ENCODE results near the gene PCP4L1. TPM values are rescaled to one million over a fixed set of nuclear protein-coding genes. Genes with fewer than 3 reads are reported as not detected.

Gene PCP4L1
- total RNA-seq, 2 donors from 2014 or later, result not detected

DNA sequence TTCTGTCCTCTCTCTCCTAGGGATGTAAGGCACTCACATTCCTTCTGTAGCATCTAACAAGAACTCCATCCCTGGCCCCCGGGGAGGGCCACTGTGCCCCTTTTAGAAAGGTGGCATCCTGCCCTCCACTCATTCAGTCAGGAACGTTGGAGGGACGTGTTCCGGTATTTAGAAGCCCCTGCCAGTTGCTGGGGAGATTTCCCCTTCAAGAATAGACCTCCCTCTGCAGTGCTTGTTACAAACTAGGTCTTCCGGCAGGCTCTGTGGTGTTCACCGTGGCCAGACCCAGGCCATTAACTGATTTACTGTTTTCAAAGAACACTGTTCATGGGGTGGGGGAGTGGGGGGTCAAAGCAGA lies 779 bp downstream of the PCP4L1 start:
- peaks cover 0 to 8% of the 10 kb centered on the region in 2 donors for H3K27me3 ChIP-seq
- no peaks in the 10 kb centered on the region for H3K36me3 ChIP-seq (replicated peaks in 1 of 2; ENCODE audit: insufficient read depth in 1 of 2, low read depth in 2 of 2)
- peaks cover 12% of the 10 kb centered on the region for H3K4me1 ChIP-seq
- peaks cover 0 to 14% (median 0%) of the 10 kb centered on the region in 3 donors for H3K9me3 ChIP-seq
- 44 to 52% methylated on average over 5 to 6 of the region's 6 CpGs for WGBS, 2 donors
- no peak overlapping the region for H3K4me3 ChIP-seq
- no peak for TF ChIP-seq POLR2A (IDR thresholded peaks at IDR 0.05)
- TF ChIP-seq, protein P1, sequence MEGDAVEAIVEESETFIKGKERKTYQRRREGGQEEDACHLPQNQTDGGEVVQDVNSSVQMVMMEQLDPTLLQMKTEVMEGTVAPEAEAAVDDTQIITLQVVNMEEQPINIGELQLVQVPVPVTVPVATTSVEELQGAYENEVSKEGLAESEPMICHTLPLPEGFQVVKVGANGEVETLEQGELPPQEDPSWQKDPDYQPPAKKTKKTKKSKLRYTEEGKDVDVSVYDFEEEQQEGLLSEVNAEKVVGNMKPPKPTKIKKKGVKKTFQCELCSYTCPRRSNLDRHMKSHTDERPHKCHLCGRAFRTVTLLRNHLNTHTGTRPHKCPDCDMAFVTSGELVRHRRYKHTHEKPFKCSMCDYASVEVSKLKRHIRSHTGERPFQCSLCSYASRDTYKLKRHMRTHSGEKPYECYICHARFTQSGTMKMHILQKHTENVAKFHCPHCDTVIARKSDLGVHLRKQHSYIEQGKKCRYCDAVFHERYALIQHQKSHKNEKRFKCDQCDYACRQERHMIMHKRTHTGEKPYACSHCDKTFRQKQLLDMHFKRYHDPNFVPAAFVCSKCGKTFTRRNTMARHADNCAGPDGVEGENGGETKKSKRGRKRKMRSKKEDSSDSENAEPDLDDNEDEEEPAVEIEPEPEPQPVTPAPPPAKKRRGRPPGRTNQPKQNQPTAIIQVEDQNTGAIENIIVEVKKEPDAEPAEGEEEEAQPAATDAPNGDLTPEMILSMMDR (IDR thresholded peaks at IDR 0.05), result no peak
- DNase-seq (no peak), ATAC-seq (no peak)
- intact Hi-C loops (cut with DNase I), result no loop called here
- H3K27ac ChIP-seq, result no peak overlapping the region

DNA sequence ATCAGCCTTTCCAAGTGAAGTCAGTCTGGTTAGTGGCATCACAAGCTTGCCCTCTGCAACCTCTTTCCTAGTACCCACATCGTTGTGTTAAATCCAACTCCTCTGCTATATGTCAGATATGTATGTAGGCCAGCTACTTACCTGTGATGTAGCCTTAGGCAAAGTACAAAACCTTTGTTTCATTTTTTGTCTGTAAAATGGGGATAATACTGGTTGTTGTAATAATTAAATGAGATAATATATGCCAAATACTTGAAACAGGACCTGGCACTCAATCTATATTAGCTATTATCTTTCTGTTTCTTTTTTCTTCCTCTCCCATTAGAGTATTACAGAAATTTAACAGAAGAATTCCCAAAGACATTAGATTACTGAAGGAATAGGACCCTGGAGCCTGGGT lies 1.2 kb downstream of the PCP4L1 start:
- 62 to 74% methylated on average over 1 of the region's 1 CpG for WGBS, 2 donors
- Histone ChIP-seq H3K9me3 (peaks cover 0 to 14% (median 0%) of the 10 kb centered on the region in 3 donors), H3K36me3 (replicated peaks in 1 of 2; ENCODE audit: insufficient read depth in 1 of 2, low read depth in 2 of 2) (no peaks in the 10 kb centered on the region), H3K27ac (no peak overlapping the region), H3K27me3 (peaks cover 0 to 8% of the 10 kb centered on the region in 2 donors), H3K4me1 (peaks cover 12% of the 10 kb centered on the region), H3K4me3 (no peak overlapping the region)
- no peak for ATAC-seq
- DNase-seq, result no peak
- no peak for TF ChIP-seq POLR2A (IDR thresholded peaks at IDR 0.05)
- TF ChIP-seq, protein P1 (IDR thresholded peaks at IDR 0.05), result no peak
- intact Hi-C loops (cut with DNase I), result no loop called here

DNA sequence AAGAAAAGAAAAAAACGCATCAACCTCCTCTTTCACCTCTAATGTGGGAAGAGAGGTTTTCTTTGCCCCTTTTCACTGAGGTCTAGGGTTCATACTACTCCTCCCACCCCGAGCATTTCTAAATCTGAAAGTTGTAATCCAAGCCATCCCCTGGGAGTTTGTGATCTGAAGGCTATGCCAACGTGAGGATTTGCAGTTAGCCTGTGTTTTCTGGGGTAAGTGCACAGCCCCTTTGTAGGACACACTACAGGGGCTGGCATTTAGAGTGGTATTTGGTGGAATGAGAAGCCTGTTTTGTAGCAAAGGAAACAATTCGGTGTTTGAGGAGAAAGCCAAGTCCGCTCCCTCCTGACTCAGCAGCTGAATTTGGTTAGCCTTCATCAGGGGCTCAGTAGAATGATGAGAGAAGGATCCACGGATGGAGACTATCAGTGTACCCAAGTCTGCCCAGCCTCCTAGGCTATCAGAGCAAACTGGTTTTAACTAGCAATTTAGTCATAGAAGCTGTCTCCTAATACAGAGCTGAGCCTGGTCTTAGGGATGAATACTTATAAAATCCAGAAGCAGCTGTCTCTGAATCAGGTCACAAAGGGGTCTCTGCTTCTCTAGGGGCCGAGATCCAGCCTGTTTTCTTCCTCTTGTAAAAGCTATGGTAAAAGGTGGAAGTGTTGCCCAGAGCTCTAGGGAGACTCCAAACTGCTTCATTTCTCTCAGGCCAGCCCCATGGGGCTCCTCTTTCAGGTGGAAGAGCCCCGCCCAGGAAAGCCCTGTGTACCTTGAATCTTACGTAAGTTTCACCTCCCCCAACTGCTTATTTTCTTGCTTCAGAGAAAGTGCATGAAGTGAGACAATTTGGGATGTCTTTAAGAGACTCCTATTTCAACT lies 2.1 kb downstream of the PCP4L1 start:
- peaks cover 12% of the 10 kb centered on the region for H3K4me1 ChIP-seq
- peaks cover 0 to 8% of the 10 kb centered on the region in 2 donors for H3K27me3 ChIP-seq
- H3K4me3 ChIP-seq, result no peak overlapping the region
- no peaks in the 10 kb centered on the region for H3K36me3 ChIP-seq (replicated peaks in 1 of 2; ENCODE audit: insufficient read depth in 1 of 2, low read depth in 2 of 2)
- H3K27ac ChIP-seq, result no peak overlapping the region
- intact Hi-C loops (cut with DNase I), result no loop called here
- H3K9me3 ChIP-seq, result peaks cover 0 to 14% (median 0%) of the 10 kb centered on the region in 3 donors
- ATAC-seq, result no peak
- 54 to 62% methylated on average over 8 to 9 of the region's 9 CpGs for WGBS, 2 donors
- DNase-seq, result no peak
- TF ChIP-seq, protein P1 (IDR thresholded peaks at IDR 0.05), result no peak
- no peak for TF ChIP-seq POLR2A (IDR thresholded peaks at IDR 0.05)

DNA sequence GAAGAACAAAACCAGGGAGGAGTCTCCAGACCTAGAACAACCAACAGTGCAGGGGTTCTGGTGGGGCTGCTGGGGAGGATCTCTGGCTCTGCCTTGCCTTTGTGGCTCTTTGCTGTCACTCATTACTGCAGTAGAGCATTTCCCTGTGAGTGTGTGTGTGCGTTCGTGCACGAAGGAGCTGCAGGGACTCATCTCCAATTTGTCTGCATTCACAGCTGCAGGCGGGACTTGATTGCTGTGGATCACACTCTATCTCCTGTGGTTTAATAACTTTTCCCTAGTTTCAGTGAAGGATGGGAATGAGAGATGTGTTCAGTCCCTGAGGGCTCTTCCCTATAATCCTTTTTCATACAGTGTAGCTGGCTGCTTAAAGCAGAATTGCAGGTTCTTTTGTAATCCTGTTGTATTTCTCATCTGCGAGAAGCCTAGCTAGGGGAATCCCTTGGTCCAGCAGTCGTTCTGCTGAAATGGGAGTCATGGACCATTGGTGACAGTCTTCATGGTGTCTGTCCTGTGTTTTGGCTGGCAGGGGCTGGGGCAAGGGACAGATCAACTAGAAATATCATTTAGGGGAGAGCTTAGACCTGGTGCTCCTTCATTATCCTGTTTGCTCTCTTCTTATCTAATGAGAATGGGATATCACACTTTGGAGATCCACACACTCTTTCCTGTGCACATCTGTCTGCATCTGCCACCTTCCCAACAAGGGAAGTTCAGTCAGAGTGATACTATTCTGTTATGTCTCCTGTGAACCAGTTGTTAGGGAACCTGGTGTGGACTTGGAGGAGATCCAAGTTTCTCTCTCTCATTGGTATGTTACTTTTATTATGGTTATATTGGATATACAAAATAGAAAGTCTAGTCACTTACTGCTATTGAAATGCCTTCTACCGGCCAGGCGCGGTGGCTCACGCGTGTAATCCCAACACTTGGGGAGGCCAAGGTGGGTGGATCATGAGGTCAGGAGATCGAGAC lies 3.0 kb downstream of the PCP4L1 start:
- no peak overlapping the region for H3K27ac ChIP-seq
- intact Hi-C loops (cut with DNase I), result no loop called here
- DNase-seq, result peak in 3 of 4 donors; percentile 13 to 16 (median 14)

More for the DNA sequence above, 3.0 kb downstream of the PCP4L1 start:
- Histone ChIP-seq H3K9me3 (peaks cover 0 to 13% (median 0%) of the 10 kb centered on the region in 3 donors), H3K36me3 (replicated peaks in 1 of 2; ENCODE audit: insufficient read depth in 1 of 2, low read depth in 2 of 2) (no peaks in the 10 kb centered on the region), H3K4me1 (peaks cover 18% of the 10 kb centered on the region), H3K4me3 (no peak overlapping the region), H3K27me3 (peaks cover 0 to 8% of the 10 kb centered on the region in 2 donors)
- 77 to 80% methylated on average over 12 of the region's 12 CpGs for WGBS, 2 donors
- TF ChIP-seq, protein P1 (IDR thresholded peaks at IDR 0.05), result no peak
- no peak for TF ChIP-seq POLR2A (IDR thresholded peaks at IDR 0.05)
- no peak for ATAC-seq
